GM12872 (cell line): ENCODE results near the gene PPP1R9B.

Experiments used
- CTCF ChIP-seq: IDR thresholded peaks from 3 replicates; pipeline ENCODE4 v1.5.1; 2011; ENCODE audit warnings: low read depth, mild to moderate bottlenecking, low read length, moderate library complexity; ENCODE audit not compliant: insufficient read depth

The PPP1R9B gene

GRCh38 chr17:50100480-50100883 lies 50.0 kb downstream of the PPP1R9B start:
- no peak for TF ChIP-seq CTCF

GRCh38 chr17:50099003-50099402 lies 51.5 kb downstream of the PPP1R9B start:
- TF ChIP-seq CTCF: no peak

GRCh38 chr17:50098583-50098982 lies 51.9 kb downstream of the PPP1R9B start:
- TF ChIP-seq CTCF: no peak

- no peak for TF ChIP-seq CTCF
Observed at GRCh38 chr17:50097926-50098325, 52.6 kb downstream of the PPP1R9B start.

- no peak for TF ChIP-seq CTCF
Observed at GRCh38 chr17:50097455-50097854, 53.0 kb downstream of the PPP1R9B start.

GRCh38 chr17:50096758-50097157 lies 53.7 kb downstream of the PPP1R9B start:
- no peak for TF ChIP-seq CTCF

- no peak for TF ChIP-seq CTCF
Observed at GRCh38 chr17:50096092-50096491, 54.4 kb downstream of the PPP1R9B start.

GRCh38 chr17:50095626-50096037 lies 54.8 kb downstream of the PPP1R9B start:
- TF ChIP-seq CTCF: no peak
